Measurements from ENCODE around the gene SP3.
A peak's percentile ranks its signal among the peaks of the same experiment; 100 is the strongest.

Gene SP3

GRCh38 chr2:173963323-173963816 is 1.8 kb downstream of the SP3 start:
- no peaks in the 10 kb centered on the region for H3K4me1 ChIP-seq (ENCODE audit: control insufficient read depth, insufficient read depth, low read length)
- no peaks in the 10 kb centered on the region for H3K9me3 ChIP-seq (ENCODE audit: control insufficient read depth, insufficient read depth, low read length)
- H3K4me3 ChIP-seq (ENCODE audit: low read depth, low read length) = peak overlapping the region; percentile 83
- H3K27me3 ChIP-seq (ENCODE audit: control insufficient read depth, insufficient read depth, low read length) = no peaks in the 10 kb centered on the region
- H3K36me3 ChIP-seq (ENCODE audit: control insufficient read depth, insufficient read depth, low read length) = no peaks in the 10 kb centered on the region
- peak overlapping the region; percentile 67 for H3K9ac ChIP-seq (ENCODE audit: low read depth, low read length)

GRCh38 chr2:173962583-173963110 is 2.5 kb downstream of the SP3 start:
- Histone ChIP-seq H3K4me1 (ENCODE audit: control insufficient read depth, insufficient read depth, low read length) (no peaks in the 10 kb centered on the region), H3K9me3 (ENCODE audit: control insufficient read depth, insufficient read depth, low read length) (no peaks in the 10 kb centered on the region), H3K9ac (ENCODE audit: low read depth, low read length) (peak overlapping the region; percentile 67), H3K27me3 (ENCODE audit: control insufficient read depth, insufficient read depth, low read length) (no peaks in the 10 kb centered on the region), H3K4me3 (ENCODE audit: low read depth, low read length) (peak overlapping the region; percentile 83), H3K36me3 (ENCODE audit: control insufficient read depth, insufficient read depth, low read length) (no peaks in the 10 kb centered on the region)

- no peak overlapping the region for H3K9ac ChIP-seq (ENCODE audit: low read depth, low read length)
Observed at GRCh38 chr2:173962031-173962430, 3.1 kb downstream of the SP3 start.

DNA sequence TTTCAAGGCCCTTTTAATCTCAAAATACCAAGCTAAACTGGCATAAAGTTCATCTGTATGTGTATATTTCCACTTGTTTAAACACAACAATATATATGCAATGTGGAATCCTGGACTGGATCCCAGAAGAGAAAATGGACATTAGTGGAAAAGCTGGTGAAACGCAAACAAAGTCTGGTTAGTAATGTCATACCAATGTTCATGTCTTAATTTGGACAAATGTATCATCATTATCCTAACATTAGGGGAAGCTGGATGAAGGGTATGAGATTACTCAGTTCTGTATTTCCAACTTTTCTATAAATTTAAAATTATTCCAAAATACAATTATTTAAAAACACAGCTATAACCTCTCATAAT is 3.8 kb downstream of the SP3 start:
- no peak overlapping the region for H3K4me3 ChIP-seq (ENCODE audit: low read depth, low read length)
- H3K4me1 ChIP-seq (ENCODE audit: control insufficient read depth, insufficient read depth, low read length) = no peaks in the 10 kb centered on the region
- H3K9ac ChIP-seq (ENCODE audit: low read depth, low read length) = no peak overlapping the region
- H3K27me3 ChIP-seq (ENCODE audit: control insufficient read depth, insufficient read depth, low read length) = no peaks in the 10 kb centered on the region
- no peaks in the 10 kb centered on the region for H3K36me3 ChIP-seq (ENCODE audit: control insufficient read depth, insufficient read depth, low read length)
- H3K9me3 ChIP-seq (ENCODE audit: control insufficient read depth, insufficient read depth, low read length) = no peaks in the 10 kb centered on the region

More at GRCh38 chr2:173962031-173962430, 3.1 kb downstream of the SP3 start:
- Histone ChIP-seq H3K4me1 (ENCODE audit: control insufficient read depth, insufficient read depth, low read length) (no peaks in the 10 kb centered on the region), H3K4me3 (ENCODE audit: low read depth, low read length) (peak overlapping the region; percentile 83), H3K27me3 (ENCODE audit: control insufficient read depth, insufficient read depth, low read length) (no peaks in the 10 kb centered on the region), H3K9me3 (ENCODE audit: control insufficient read depth, insufficient read depth, low read length) (no peaks in the 10 kb centered on the region), H3K36me3 (ENCODE audit: control insufficient read depth, insufficient read depth, low read length) (no peaks in the 10 kb centered on the region)

DNA sequence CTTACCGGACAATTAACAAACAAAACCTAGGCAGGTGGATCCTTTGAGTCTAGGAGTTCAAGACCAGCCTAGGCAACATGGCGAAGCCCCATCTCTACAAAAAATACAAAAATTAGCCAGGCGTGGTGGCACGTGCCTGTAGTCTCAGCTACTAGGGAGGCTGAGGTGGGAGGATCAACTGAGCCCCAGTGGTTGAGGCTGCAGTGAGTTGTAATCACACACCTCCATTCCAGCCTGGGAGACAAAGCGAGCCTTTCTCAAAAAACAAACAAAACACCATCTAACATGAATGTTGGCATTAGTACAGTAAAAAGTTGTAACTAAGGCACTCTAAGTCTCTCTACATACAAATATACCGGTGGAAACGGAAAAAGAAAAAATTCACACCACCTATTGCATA is 5.3 kb downstream of the SP3 start:
- Histone ChIP-seq H3K9me3 (ENCODE audit: control insufficient read depth, insufficient read depth, low read length) (no peaks in the 10 kb centered on the region), H3K4me3 (ENCODE audit: low read depth, low read length) (no peak overlapping the region), H3K9ac (ENCODE audit: low read depth, low read length) (no peak overlapping the region), H3K4me1 (ENCODE audit: control insufficient read depth, insufficient read depth, low read length) (no peaks in the 10 kb centered on the region), H3K27me3 (ENCODE audit: control insufficient read depth, insufficient read depth, low read length) (no peaks in the 10 kb centered on the region), H3K36me3 (ENCODE audit: control insufficient read depth, insufficient read depth, low read length) (peaks cover 12% of the 10 kb centered on the region)

- Histone ChIP-seq H3K27me3 (ENCODE audit: control insufficient read depth, insufficient read depth, low read length) (no peaks in the 10 kb centered on the region), H3K36me3 (ENCODE audit: control insufficient read depth, insufficient read depth, low read length) (peaks cover 16% of the 10 kb centered on the region), H3K4me1 (ENCODE audit: control insufficient read depth, insufficient read depth, low read length) (no peaks in the 10 kb centered on the region), H3K9ac (ENCODE audit: low read depth, low read length) (no peak overlapping the region), H3K4me3 (ENCODE audit: low read depth, low read length) (no peak overlapping the region), H3K9me3 (ENCODE audit: control insufficient read depth, insufficient read depth, low read length) (no peaks in the 10 kb centered on the region)
Observed at GRCh38 chr2:173959358-173959884, 5.8 kb downstream of the SP3 start.

DNA sequence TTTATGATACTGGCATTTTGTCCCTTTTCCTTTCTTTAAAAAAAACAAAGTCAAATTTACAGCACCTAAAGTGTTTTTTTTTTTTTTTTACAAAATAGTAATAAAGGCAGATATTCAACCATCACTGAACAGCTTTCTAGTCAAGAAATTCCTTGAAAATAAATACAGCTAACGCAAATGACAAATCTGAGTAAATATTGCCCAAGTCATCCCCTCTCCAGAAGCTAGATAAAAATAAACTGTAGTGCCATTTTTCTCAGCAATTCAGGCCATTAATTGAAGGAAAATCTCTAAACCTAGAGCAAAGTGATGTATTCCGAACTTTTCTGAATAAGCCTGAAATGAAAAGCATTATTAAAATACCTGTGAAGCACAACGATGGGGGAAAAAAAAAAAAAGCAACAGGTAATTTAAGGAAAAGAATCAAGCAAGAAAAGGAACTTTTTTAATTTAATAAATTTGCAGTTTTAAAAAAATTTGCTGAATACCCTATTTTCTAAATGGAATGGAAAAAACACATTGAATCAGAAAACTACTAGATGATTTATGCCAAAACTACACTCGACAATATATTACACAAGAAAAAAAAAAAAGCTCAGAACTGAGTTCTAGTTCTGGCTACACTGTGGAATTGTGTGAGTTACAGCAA is 6.9 kb downstream of the SP3 start:
- H3K9me3 ChIP-seq (ENCODE audit: control insufficient read depth, insufficient read depth, low read length) = no peaks in the 10 kb centered on the region
- H3K9ac ChIP-seq (ENCODE audit: low read depth, low read length) = no peak overlapping the region
- peaks cover 16% of the 10 kb centered on the region for H3K36me3 ChIP-seq (ENCODE audit: control insufficient read depth, insufficient read depth, low read length)
- H3K4me3 ChIP-seq (ENCODE audit: low read depth, low read length) = no peak overlapping the region
- H3K4me1 ChIP-seq (ENCODE audit: control insufficient read depth, insufficient read depth, low read length) = no peaks in the 10 kb centered on the region
- no peaks in the 10 kb centered on the region for H3K27me3 ChIP-seq (ENCODE audit: control insufficient read depth, insufficient read depth, low read length)

DNA sequence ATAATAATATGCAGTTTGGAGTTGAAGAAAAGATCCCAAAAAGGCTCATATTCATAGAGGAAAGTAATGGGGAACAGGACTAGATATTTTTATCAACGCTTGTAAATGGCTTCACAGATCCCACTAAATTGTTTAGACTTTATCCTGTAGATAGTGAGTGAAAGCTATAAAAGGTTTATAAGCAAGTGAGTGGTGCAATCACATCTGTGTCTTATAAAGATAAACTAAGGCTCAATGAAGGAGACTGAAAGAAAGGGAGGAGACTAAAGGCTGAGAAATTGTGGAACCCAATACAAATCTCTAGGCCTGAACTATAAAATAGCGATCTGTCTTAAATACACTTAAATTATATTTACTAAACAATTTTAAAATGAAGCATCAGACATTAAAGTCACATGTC is 7.7 kb downstream of the SP3 start:
- H3K36me3 ChIP-seq (ENCODE audit: control insufficient read depth, insufficient read depth, low read length) = peaks cover 16% of the 10 kb centered on the region
- no peak overlapping the region for H3K9ac ChIP-seq (ENCODE audit: low read depth, low read length)
- H3K4me3 ChIP-seq (ENCODE audit: low read depth, low read length) = no peak overlapping the region
- H3K4me1 ChIP-seq (ENCODE audit: control insufficient read depth, insufficient read depth, low read length) = no peaks in the 10 kb centered on the region
- H3K9me3 ChIP-seq (ENCODE audit: control insufficient read depth, insufficient read depth, low read length) = no peaks in the 10 kb centered on the region
- H3K27me3 ChIP-seq (ENCODE audit: control insufficient read depth, insufficient read depth, low read length) = no peaks in the 10 kb centered on the region

GRCh38 chr2:173956454-173956853 is 8.7 kb downstream of the SP3 start:
- peaks cover 16% of the 10 kb centered on the region for H3K36me3 ChIP-seq (ENCODE audit: control insufficient read depth, insufficient read depth, low read length)
- H3K27me3 ChIP-seq (ENCODE audit: control insufficient read depth, insufficient read depth, low read length) = no peaks in the 10 kb centered on the region
- H3K4me3 ChIP-seq (ENCODE audit: low read depth, low read length) = no peak overlapping the region
- no peaks in the 10 kb centered on the region for H3K9me3 ChIP-seq (ENCODE audit: control insufficient read depth, insufficient read depth, low read length)
- no peaks in the 10 kb centered on the region for H3K4me1 ChIP-seq (ENCODE audit: control insufficient read depth, insufficient read depth, low read length)
- no peak overlapping the region for H3K9ac ChIP-seq (ENCODE audit: low read depth, low read length)

DNA sequence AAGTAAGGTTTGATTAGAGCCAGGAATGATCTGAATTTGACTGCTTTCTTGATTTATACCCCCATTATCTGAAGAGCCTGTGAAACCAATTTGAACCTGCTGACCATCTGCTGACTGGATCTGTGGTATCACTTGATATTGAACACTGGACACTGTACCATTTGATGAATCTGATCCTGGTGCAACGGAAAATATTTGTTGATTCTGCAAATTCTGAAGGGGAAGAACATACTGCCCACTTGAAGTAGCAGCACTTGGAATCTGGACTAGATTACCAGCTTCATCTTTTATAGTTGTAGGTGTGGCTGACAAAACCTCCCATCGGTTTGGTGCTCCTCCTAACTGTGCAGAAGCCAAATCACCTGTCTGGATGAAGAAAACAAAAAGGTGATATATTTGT is 9.3 kb downstream of the SP3 start:
- Histone ChIP-seq H3K4me3 (ENCODE audit: low read depth, low read length) (no peak overlapping the region), H3K4me1 (ENCODE audit: control insufficient read depth, insufficient read depth, low read length) (no peaks in the 10 kb centered on the region), H3K27me3 (ENCODE audit: control insufficient read depth, insufficient read depth, low read length) (no peaks in the 10 kb centered on the region), H3K9me3 (ENCODE audit: control insufficient read depth, insufficient read depth, low read length) (no peaks in the 10 kb centered on the region), H3K36me3 (ENCODE audit: control insufficient read depth, insufficient read depth, low read length) (peaks cover 16% of the 10 kb centered on the region), H3K9ac (ENCODE audit: low read depth, low read length) (no peak overlapping the region)

- no peak overlapping the region for H3K4me3 ChIP-seq (ENCODE audit: low read depth, low read length)
- H3K9me3 ChIP-seq (ENCODE audit: control insufficient read depth, insufficient read depth, low read length) = no peaks in the 10 kb centered on the region
- no peak overlapping the region for H3K9ac ChIP-seq (ENCODE audit: low read depth, low read length)
- H3K27me3 ChIP-seq (ENCODE audit: control insufficient read depth, insufficient read depth, low read length) = no peaks in the 10 kb centered on the region
- no peaks in the 10 kb centered on the region for H3K4me1 ChIP-seq (ENCODE audit: control insufficient read depth, insufficient read depth, low read length)
- H3K36me3 ChIP-seq (ENCODE audit: control insufficient read depth, insufficient read depth, low read length) = peaks cover 16% of the 10 kb centered on the region
Observed at GRCh38 chr2:173955004-173955403, 10.2 kb downstream of the SP3 start.

GRCh38 chr2:173953047-173953424 is 12.1 kb downstream of the SP3 start:
- Histone ChIP-seq H3K4me1 (ENCODE audit: control insufficient read depth, insufficient read depth, low read length) (no peaks in the 10 kb centered on the region), H3K4me3 (ENCODE audit: low read depth, low read length) (no peak overlapping the region), H3K36me3 (ENCODE audit: control insufficient read depth, insufficient read depth, low read length) (peaks cover 16% of the 10 kb centered on the region), H3K9me3 (ENCODE audit: control insufficient read depth, insufficient read depth, low read length) (no peaks in the 10 kb centered on the region), H3K27me3 (ENCODE audit: control insufficient read depth, insufficient read depth, low read length) (no peaks in the 10 kb centered on the region), H3K9ac (ENCODE audit: low read depth, low read length) (no peak overlapping the region)

All from iPS-15b (cell line).